Aorta (tissue), 5 donors: ENCODE data around the gene INSYN2A. TPM values are rescaled to one million over a fixed set of nuclear protein-coding genes. Genes with fewer than 3 reads are reported as not detected.

Source experiments
- ATAC-seq: fragments of 200-7000 bp; cut with Tn5 transposase; one replicate; pipeline ENCODE4 v1.9.1; 2022; ENCODE audit warnings: moderate library complexity; ENCODE audit not compliant: low FRiP score
- DNase-seq, 2 donors: peaks; one replicate each; pipeline ENCODE4 v3.0.0-alpha.2; 2020
- H3K27ac ChIP-seq, 2 donors: one replicate each; pipeline ENCODE4 v1.5.1; 2013; ENCODE audit warnings: low read length in 2 of 2, mild to moderate bottlenecking in 2 of 2, moderate library complexity in 2 of 2, control low read depth in 1 of 2, inconsistent platforms in 1 of 2, low read depth in 1 of 2
- H3K27me3 ChIP-seq, 2 donors: one replicate each; pipeline ENCODE4 v1.6.1; 2013; ENCODE audit warnings: control low read depth in 1 of 2, low read length in 1 of 2, mild to moderate bottlenecking in 1 of 2, moderate library complexity in 1 of 2; ENCODE audit not compliant: insufficient read depth in 2 of 2, control insufficient read depth in 1 of 2
- H3K36me3 ChIP-seq, 2 donors: one replicate each; pipeline ENCODE4 v1.6.1; 2013; ENCODE audit warnings: control low read depth in 1 of 2, low read length in 1 of 2, mild to moderate bottlenecking in 1 of 2; ENCODE audit not compliant: insufficient read depth in 2 of 2, control insufficient read depth in 1 of 2
- H3K4me1 ChIP-seq, 2 donors: one replicate each; pipeline ENCODE4 v1.6.1; 2013; ENCODE audit warnings: low read length in 2 of 2, control low read depth in 1 of 2, mild to moderate bottlenecking in 1 of 2, moderate library complexity in 1 of 2; ENCODE audit not compliant: insufficient read depth in 2 of 2, control insufficient read depth in 1 of 2
- H3K4me3 ChIP-seq, 2 donors: one replicate each; pipeline ENCODE4 v1.5.1; 2013; ENCODE audit warnings: low read length in 2 of 2, control low read depth in 1 of 2, mild to moderate bottlenecking in 1 of 2
- H3K9me3 ChIP-seq: one replicate; pipeline ENCODE4 v1.6.1; 2013; ENCODE audit warnings: mild to moderate bottlenecking, low read length; ENCODE audit not compliant: control insufficient read depth
- WGBS, 2 donors: extraction: QIAGEN DNeasy Blood & Tissue Kit; methylation state at CpG; one replicate each; pipeline ENCODE4 v1.1.7; 2013; 5-methylcytosine and 5-hydroxymethylcytosine counted together
- intact Hi-C, 2 donors: fragments of 100-400 bp; cut with DNase I; formaldehyde crosslinking; loops; one replicate each; pipeline versions ENCODE4 v1.14.2 to v1.15.0; 2022
- polyA plus RNA-seq, 2 donors: library from polyadenylated mRNA; stranded (reverse); fragments of 200-250 nt; gene quantifications; one replicate each; pipeline ENCODE4 v1.2.3, GENCODE V29; 2013
- total RNA-seq, 2 donors: library from RNA; stranded (reverse); fragmentation: NEBNext Ultra II Directional; extraction: Animal tissue kit (Norgen Biotek cat#: 25700); gene quantifications; one replicate each; pipeline ENCODE4 v1.2.1, GENCODE V29; 2021
- donor health status: healthy with polysubstance abuse.
- donor health status: Bipolar disorder and iron deficiency.
- donor health status: DM: no; HTN: no; CAD: no.
- donor health status: DM: no; HTN: no; CAD: no.
- donor health status: DM: yes; HTN: yes; CAD: no.

INSYN2A gene
- total and polyA plus RNA-seq, 4 donors: not detected

- no peaks in the 10 kb centered on the region for H3K36me3 ChIP-seq
- no peak overlapping the region for H3K27ac ChIP-seq
- H3K27me3 ChIP-seq: no peaks in the 10 kb centered on the region
- intact Hi-C loops: no loop called here
- no peak for DNase-seq
- H3K4me1 ChIP-seq: peaks cover 0 to 3% of the 10 kb centered on the region in 2 donors
- WGBS, 2 donors: 93 to 97% methylated on average over 10 of the region's 10 CpGs
- H3K9me3 ChIP-seq: no peaks in the 10 kb centered on the region
- no peak for ATAC-seq
- H3K4me3 ChIP-seq: no peak overlapping the region
Measured at GRCh38 chr10:127227027-127227426, 30.6 kb upstream of the INSYN2A start.

GRCh38 chr10:127221281-127221680 is 24.9 kb upstream of the INSYN2A start:
- DNase-seq: no peak
- WGBS, 2 donors: 91% methylated on average over 3 of the region's 3 CpGs
- intact Hi-C loops: no loop called here

GRCh38 chr10:127218658-127219057 is 22.3 kb upstream of the INSYN2A start:
- H3K27ac ChIP-seq: no peak overlapping the region
- H3K4me3 ChIP-seq: no peak overlapping the region
- H3K9me3 ChIP-seq: no peaks in the 10 kb centered on the region
- no peaks in the 10 kb centered on the region for H3K36me3 ChIP-seq
- WGBS, 2 donors: 95 to 96% methylated on average over 3 of the region's 3 CpGs
- no peaks in the 10 kb centered on the region for H3K4me1 ChIP-seq
- ATAC-seq (no peak), DNase-seq (no peak)
- intact Hi-C loops: no loop called here
- H3K27me3 ChIP-seq: no peaks in the 10 kb centered on the region

More at GRCh38 chr10:127221281-127221680, 24.9 kb upstream of the INSYN2A start:
- H3K27me3 ChIP-seq: no peaks in the 10 kb centered on the region
- no peak overlapping the region for H3K27ac ChIP-seq
- no peaks in the 10 kb centered on the region for H3K9me3 ChIP-seq
- no peak for ATAC-seq
- no peaks in the 10 kb centered on the region for H3K36me3 ChIP-seq
- no peaks in the 10 kb centered on the region for H3K4me1 ChIP-seq
- H3K4me3 ChIP-seq: no peak overlapping the region

GRCh38 chr10:127216786-127217185 is 20.4 kb upstream of the INSYN2A start:
- intact Hi-C loops: no loop called here

GRCh38 chr10:127216274-127216673 is 19.9 kb upstream of the INSYN2A start:
- intact Hi-C loops: no loop called here
- Histone ChIP-seq H3K9me3 (no peaks in the 10 kb centered on the region), H3K4me1 (no peaks in the 10 kb centered on the region), H3K4me3 (no peak overlapping the region), H3K27ac (no peak overlapping the region), H3K27me3 (no peaks in the 10 kb centered on the region), H3K36me3 (no peaks in the 10 kb centered on the region)
- DNase-seq (no peak), ATAC-seq (no peak)
- 92 to 95% methylated on average over 5 of the region's 5 CpGs for WGBS, 2 donors

More at GRCh38 chr10:127216786-127217185, 20.4 kb upstream of the INSYN2A start:
- Histone ChIP-seq H3K9me3 (no peaks in the 10 kb centered on the region), H3K36me3 (no peaks in the 10 kb centered on the region), H3K4me3 (no peak overlapping the region), H3K27ac (no peak overlapping the region), H3K27me3 (no peaks in the 10 kb centered on the region), H3K4me1 (no peaks in the 10 kb centered on the region)
- ATAC-seq (no peak), DNase-seq (no peak)
- WGBS, 2 donors: 35 to 53% methylated on average over 3 of the region's 3 CpGs

- ATAC-seq (no peak), DNase-seq (no peak)
- H3K9me3 ChIP-seq: no peaks in the 10 kb centered on the region
- WGBS, 2 donors: 73 to 82% methylated on average over 4 of the region's 4 CpGs
- H3K4me1 ChIP-seq: no peaks in the 10 kb centered on the region
- H3K4me3 ChIP-seq: no peak overlapping the region
- H3K27me3 ChIP-seq: no peaks in the 10 kb centered on the region
- intact Hi-C loops: no loop called here
- H3K27ac ChIP-seq: no peak overlapping the region
- H3K36me3 ChIP-seq: no peaks in the 10 kb centered on the region
Measured at GRCh38 chr10:127215866-127216265, 19.5 kb upstream of the INSYN2A start.

GRCh38 chr10:127210936-127211466 is 14.6 kb upstream of the INSYN2A start:
- ATAC-seq (no peak), DNase-seq (no peak)
- no peaks in the 10 kb centered on the region for H3K4me1 ChIP-seq
- no peak overlapping the region for H3K4me3 ChIP-seq
- H3K27ac ChIP-seq: no peak overlapping the region
- H3K27me3 ChIP-seq: no peaks in the 10 kb centered on the region
- intact Hi-C loops: no loop called here
- WGBS, 2 donors: 90 to 91% methylated on average over 7 of the region's 7 CpGs
- no peaks in the 10 kb centered on the region for H3K36me3 ChIP-seq
- no peaks in the 10 kb centered on the region for H3K9me3 ChIP-seq

GRCh38 chr10:127207081-127207480 is 10.7 kb upstream of the INSYN2A start:
- Histone ChIP-seq H3K27ac (no peak overlapping the region), H3K27me3 (no peaks in the 10 kb centered on the region), H3K4me3 (no peak overlapping the region), H3K9me3 (no peaks in the 10 kb centered on the region), H3K4me1 (no peaks in the 10 kb centered on the region), H3K36me3 (no peaks in the 10 kb centered on the region)
- no peak for ATAC-seq
- intact Hi-C loops: no loop called here
- no peak for DNase-seq
- WGBS, 2 donors: 95 to 99% methylated on average over 2 of the region's 2 CpGs

- ATAC-seq: no peak
- no peak for DNase-seq
- H3K4me3 ChIP-seq: no peak overlapping the region
- no peak overlapping the region for H3K27ac ChIP-seq
- intact Hi-C loops: no loop called here
- H3K27me3 ChIP-seq: no peaks in the 10 kb centered on the region
- no peaks in the 10 kb centered on the region for H3K36me3 ChIP-seq
- H3K4me1 ChIP-seq: no peaks in the 10 kb centered on the region
- no peaks in the 10 kb centered on the region for H3K9me3 ChIP-seq
- 94 to 95% methylated on average over 7 of the region's 7 CpGs for WGBS, 2 donors
Measured at GRCh38 chr10:127203067-127203466, 6.7 kb upstream of the INSYN2A start.
